IPS-NIHi7 (cell line): Measurements from ENCODE around the gene SLC25A34.

Source experiments
- DNase-seq: peaks from one replicate; pipeline ENCODE4 v3.0.0; 2012; ENCODE audit warnings: mixed read lengths; ENCODE audit errors: extremely low spot score

SLC25A34 gene

GRCh38 chr1:15714406-15715136 lies 21.5 kb upstream of the SLC25A34 start:
- DNase-seq = no peak

GRCh38 chr1:15717418-15718125 lies 18.5 kb upstream of the SLC25A34 start:
- DNase-seq = no peak

GRCh38 chr1:15718199-15718601 lies 17.9 kb upstream of the SLC25A34 start:
- DNase-seq = no peak

GRCh38 chr1:15719381-15720120 lies 16.5 kb upstream of the SLC25A34 start:
- no peak for DNase-seq

GRCh38 chr1:15720861-15721260 lies 15.2 kb upstream of the SLC25A34 start:
- DNase-seq = no peak

GRCh38 chr1:15722411-15722810 lies 13.6 kb upstream of the SLC25A34 start:
- no peak for DNase-seq

- no peak for DNase-seq
Observed at GRCh38 chr1:15722836-15723532, 13.1 kb upstream of the SLC25A34 start.

GRCh38 chr1:15723631-15724246 lies 12.3 kb upstream of the SLC25A34 start:
- no peak for DNase-seq

GRCh38 chr1:15724949-15725880 lies 10.8 kb upstream of the SLC25A34 start:
- no peak for DNase-seq

GRCh38 chr1:15726508-15726907 lies 9.6 kb upstream of the SLC25A34 start:
- no peak for DNase-seq

- DNase-seq = peak; percentile 45
Observed at GRCh38 chr1:15727021-15727420, 9.0 kb upstream of the SLC25A34 start.

GRCh38 chr1:15727424-15727823 lies 8.6 kb upstream of the SLC25A34 start:
- DNase-seq = no peak

GRCh38 chr1:15727866-15728534 lies 8.1 kb upstream of the SLC25A34 start:
- no peak for DNase-seq

- no peak for DNase-seq
Observed at GRCh38 chr1:15728937-15729657, 7.0 kb upstream of the SLC25A34 start.

GRCh38 chr1:15730423-15730822 lies 5.6 kb upstream of the SLC25A34 start:
- no peak for DNase-seq

- DNase-seq = no peak
Observed at GRCh38 chr1:15730936-15731335, 5.1 kb upstream of the SLC25A34 start.

- no peak for DNase-seq
Observed at GRCh38 chr1:15731735-15732685, 4.0 kb upstream of the SLC25A34 start.

GRCh38 chr1:15732686-15733081 lies 3.4 kb upstream of the SLC25A34 start:
- no peak for DNase-seq
